ENCODE data around the gene HK1. TPM values are rescaled to one million over a fixed set of nuclear protein-coding genes. Genes with fewer than 3 reads are reported as not detected.
A peak's percentile ranks its signal among the peaks of the same experiment; 100 is the strongest.
"Not testable (repeated sequence)": the region's sequence is repeated elsewhere in the genome, so short reads cannot be mapped to it uniquely, and the experiment has no call there.

Gene HK1
- total RNA-seq, 1 experiment from 2014 or later: 28.9 TPM

DNA sequence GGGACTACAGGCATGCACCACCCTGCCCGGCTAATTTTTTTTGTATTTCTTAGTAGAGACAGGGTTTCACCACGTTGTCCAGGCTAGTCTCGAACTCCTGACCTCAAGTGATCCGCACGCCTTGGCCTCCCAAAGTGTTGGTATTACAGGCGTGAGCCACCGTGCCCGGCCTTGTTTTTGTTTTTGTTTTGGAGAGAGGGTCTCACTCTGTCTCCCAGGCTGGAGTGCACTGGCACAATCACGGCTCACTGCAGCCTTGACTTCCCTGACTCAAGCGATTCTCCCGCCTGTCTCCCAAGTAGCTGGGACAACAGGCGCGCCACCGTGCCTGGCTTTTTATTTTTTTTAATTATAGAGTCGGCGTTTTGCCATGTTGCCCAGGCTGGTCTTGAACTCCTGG, 172.1 kb downstream of the HK1 start:
- not testable (repeated sequence) for DNase-seq (ENCODE audit: low read depth)

DNA sequence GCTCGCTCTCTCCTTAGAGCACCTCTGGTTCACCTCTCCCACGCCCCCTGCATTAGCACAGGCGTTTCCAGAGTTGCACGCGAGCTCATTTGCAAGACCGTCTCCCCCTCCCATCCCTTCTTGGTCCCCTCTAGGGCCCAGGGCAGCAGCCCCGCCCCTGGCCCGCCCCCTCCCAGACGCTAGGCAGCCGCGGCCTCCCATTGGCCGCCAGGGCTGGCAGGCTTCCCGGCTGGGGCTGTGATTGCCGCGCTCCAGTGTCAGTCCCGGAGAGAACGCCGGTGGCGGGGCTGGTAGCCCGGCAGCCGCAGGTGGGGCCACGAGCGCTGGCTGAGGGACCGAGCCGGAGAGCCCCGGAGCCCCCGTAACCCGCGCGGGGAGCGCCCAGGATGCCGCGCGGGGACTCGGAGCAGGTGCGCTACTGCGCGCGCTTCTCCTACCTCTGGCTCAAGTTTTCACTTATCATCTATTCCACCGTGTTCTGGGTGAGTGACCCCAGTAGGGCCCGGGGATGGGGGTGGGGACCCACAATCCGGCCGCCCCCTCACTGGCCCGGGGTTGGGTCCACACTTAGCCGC, 173.0 kb downstream of the HK1 start, which contains the start of gene TSPAN15:
TSS of gene TSPAN15 (plus strand) at position 257 of the 575 bp plus-strand sequence. CDS start at position 387, 130 bp downstream.
- DNase-seq (ENCODE audit: low read depth): peak; percentile 86

Other genes starting within 250 kb of the HK1 start
- gene SRGN, start 190.4 kb upstream of the HK1 start, total RNA-seq (2014; rRNA removed; shearing (Covaris generic)): 8.3 and 11.5 TPM in 2 replicates
- 21.7 and 32.5 TPM in 2 replicates for gene VPS26A, start 154.3 kb upstream of the HK1 start, total RNA-seq (2014; rRNA removed; shearing (Covaris generic))
- gene SUPV3L1, start 98.3 kb upstream of the HK1 start, total RNA-seq (2014; rRNA removed; shearing (Covaris generic)): 23.0 and 24.9 TPM in 2 replicates
- 0.69 and 0.89 TPM in 2 replicates for gene HKDC1, start 58.2 kb upstream of the HK1 start, total RNA-seq (2014; rRNA removed; shearing (Covaris generic))
- gene TACR2, start 138.4 kb downstream of the HK1 start, total RNA-seq (2014; rRNA removed; shearing (Covaris generic)): not detected in 2 replicates
- gene TSPAN15, start 173.0 kb downstream of the HK1 start, total RNA-seq (2014; rRNA removed; shearing (Covaris generic)): 1.6 and 4.6 TPM in 2 replicates